IMR-90 (cell line): ENCODE measurements around the gene ATM. TPM values are rescaled to one million over a fixed set of nuclear protein-coding genes. Genes with fewer than 3 reads are reported as not detected.
"Not testable (repeated sequence)": the region's sequence is repeated elsewhere in the genome, so short reads cannot be mapped to it uniquely, and the experiment has no call there.

Experiments
- ATAC-seq: fragments of 200-7000 bp; cut with Tn5 transposase; 2 replicates; pipeline ENCODE4 v1.9.1; 2020; ENCODE audit warnings: low read depth, mild to moderate bottlenecking, moderate library complexity
- BruUV-seq: library from RNA; stranded (reverse); fragments of 400-500 nt; replicated peaks from 2 replicates; lab custom pipeline; 2021; lab: Mats Ljungman, UMichigan
- CTCF ChIA-PET: fragments of 300-600 bp; formaldehyde crosslinking; extraction: SDS; loops from one replicate; lab custom pipeline; 2021; ENCODE audit warnings: antibody characterized with exemption; lab: Yijun Ruan, JAX
- POLR2A ChIA-PET: fragments of 300-600 bp; sonication (Branson Sonifier 250); formaldehyde crosslinking; loops from one replicate; lab custom pipeline; 2022; ENCODE audit warnings: antibody characterized with exemption; ENCODE audit not compliant: unreplicated experiment; lab: Charles Lee
- DNase-seq: peaks from one replicate; pipeline ENCODE4 v3.0.0; 2013
- H2AFZ ChIP-seq: replicated peaks from 2 replicates; pipeline ENCODE3; 2013; ENCODE audit warnings: low read length, mild to moderate bottlenecking; ENCODE audit not compliant: poor library complexity
- H2AK5ac ChIP-seq: 2 replicates; pipeline ENCODE4 v1.6.1; 2013; ENCODE audit warnings: low read depth, low read length, inconsistent platforms
- H2AK9ac ChIP-seq: replicated peaks from 2 replicates; pipeline ENCODE3; 2013; ENCODE audit warnings: mild to moderate bottlenecking, low read depth, low read length, moderate library complexity; ENCODE audit not compliant: poor library complexity
- H2BK120ac ChIP-seq: 2 replicates; pipeline ENCODE4 v1.6.1; 2013; ENCODE audit warnings: low read depth, low read length, inconsistent platforms
- H2BK15ac ChIP-seq: 3 replicates; pipeline ENCODE4 v1.6.1; 2013; ENCODE audit warnings: low read depth, low read length, inconsistent platforms
- H2BK20ac ChIP-seq: 2 replicates; pipeline ENCODE4 v1.6.1; 2013; ENCODE audit warnings: low read depth, mild to moderate bottlenecking, inconsistent platforms, low read length, moderate library complexity
- H2BK5ac ChIP-seq: 2 replicates; pipeline ENCODE4 v1.6.1; 2013; ENCODE audit warnings: mild to moderate bottlenecking, low read depth, low read length, inconsistent platforms; ENCODE audit not compliant: poor library complexity, severe bottlenecking
- H3K14ac ChIP-seq: replicated peaks from 2 replicates; pipeline ENCODE4 v1.6.1; 2013; ENCODE audit warnings: low read depth, low read length, inconsistent platforms
- H3K18ac ChIP-seq: 2 replicates; pipeline ENCODE4 v1.6.1; 2013; ENCODE audit warnings: low read depth, low read length, control low read depth
- H3K23ac ChIP-seq: 2 replicates; pipeline ENCODE4 v1.6.1; 2013; ENCODE audit warnings: low read depth, low read length, inconsistent platforms
- H3K27ac ChIP-seq: 2 replicates; pipeline ENCODE4 v1.5.1; 2013; ENCODE audit warnings: mild to moderate bottlenecking, control low read depth, low read length; ENCODE audit not compliant: insufficient read depth
- H3K27me3 ChIP-seq: 2 replicates; pipeline ENCODE4 v1.6.1; 2013; ENCODE audit warnings: low read length; ENCODE audit not compliant: control insufficient read depth, insufficient read depth
- H3K36me3 ChIP-seq: 2 replicates; pipeline ENCODE4 v1.6.1; 2013; ENCODE audit warnings: low read length, mixed read lengths; ENCODE audit not compliant: control insufficient read depth, insufficient read depth
- H3K4ac ChIP-seq: 2 replicates; pipeline ENCODE4 v1.6.1; 2013; ENCODE audit warnings: low read depth, low read length, inconsistent platforms
- H3K4me1 ChIP-seq: 2 replicates; pipeline ENCODE4 v1.6.1; 2013; ENCODE audit warnings: low read length, mixed read lengths; ENCODE audit not compliant: control insufficient read depth, insufficient read depth
- H3K4me2 ChIP-seq: 2 replicates; pipeline ENCODE4 v1.6.1; 2013; ENCODE audit warnings: low read depth, mild to moderate bottlenecking, control low read depth, low read length, moderate library complexity
- H3K4me3 ChIP-seq: 2 replicates; pipeline ENCODE4 v1.5.1; 2013; ENCODE audit warnings: low read depth, mild to moderate bottlenecking, control low read depth, low read length, moderate library complexity; ENCODE audit not compliant: insufficient read depth
- H3K56ac ChIP-seq: 2 replicates; pipeline ENCODE4 v1.6.1; 2013; ENCODE audit warnings: low read length, inconsistent platforms; ENCODE audit not compliant: insufficient read depth; ENCODE audit errors: extremely low read depth
- H3K79me1 ChIP-seq, 2 experiments: 2 replicates each; pipeline ENCODE4 v1.6.1; 2013; ENCODE audit warnings: low read length in 2 of 2, inconsistent platforms in 1 of 2, low read depth in 1 of 2
- H3K9ac ChIP-seq: 2 replicates; pipeline ENCODE4 v1.6.1; 2013; ENCODE audit warnings: low read depth, low read length, control low read depth
- H3K9me1 ChIP-seq: 2 replicates; pipeline ENCODE4 v1.6.1; 2013; ENCODE audit warnings: low read length, inconsistent platforms; ENCODE audit not compliant: insufficient read depth
- H3K9me3 ChIP-seq: 2 replicates; pipeline ENCODE4 v1.6.1; 2013; ENCODE audit warnings: low read length; ENCODE audit not compliant: control insufficient read depth, insufficient read depth
- H4K20me1 ChIP-seq: 2 replicates; pipeline ENCODE4 v1.6.1; 2013; ENCODE audit warnings: low read length, inconsistent platforms; ENCODE audit not compliant: insufficient read depth
- H4K5ac ChIP-seq: 2 replicates; pipeline ENCODE4 v1.6.1; 2013; ENCODE audit warnings: mild to moderate bottlenecking, low read depth, low read length, control low read depth
- H4K8ac ChIP-seq, 2 experiments: 2 replicates each; pipeline ENCODE4 v1.6.1; 2013; ENCODE audit warnings: low read depth in 2 of 2, low read length in 2 of 2, control low read depth in 1 of 2, inconsistent platforms in 1 of 2
- H4K91ac ChIP-seq: 2 replicates; pipeline ENCODE4 v1.6.1; 2013; ENCODE audit warnings: low read depth, low read length, inconsistent platforms; ENCODE audit not compliant: insufficient read depth
- CTCF ChIP-seq: conservative IDR thresholded peaks from 2 replicates; pipeline ENCODE4 v1.5.1; 2012; ENCODE audit warnings: mild to moderate bottlenecking, low read depth, low read length, improper control_type of control experiment
- FOS ChIP-seq: fragments of 150-350 bp; IDR thresholded peaks from 2 replicates; pipeline ENCODE4 v1.6.1; 2016; ENCODE audit warnings: low read depth, low read length
- MAFK ChIP-seq: IDR thresholded peaks from 2 replicates; pipeline ENCODE4 v1.6.1; 2012; ENCODE audit warnings: low read depth, low read length, improper control_type of control experiment
- NFE2L2 ChIP-seq: fragments of 150-350 bp; IDR thresholded peaks from 2 replicates; pipeline ENCODE4 v1.6.1; 2016; ENCODE audit warnings: low read depth, mild to moderate bottlenecking, low read length
- POLR2A ChIP-seq: IDR thresholded peaks from 2 replicates; pipeline ENCODE4 v1.6.1; 2012; ENCODE audit warnings: mild to moderate bottlenecking, low read depth, low read length
- RAD21 ChIP-seq: IDR thresholded peaks from 2 replicates; pipeline ENCODE4 v1.6.1; 2012; ENCODE audit warnings: low read length, improper control_type of control experiment
- WGBS, 2 experiments: methylation state at CpG; one replicate each; pipeline versions ENCODE4 v1.1.5 to v1.1.7; 2013; ENCODE audit warnings: missing lambda C conversion rate in 2 of 2; ENCODE audit not compliant: insufficient read length in 1 of 2; ENCODE audit errors: extremely low coverage in 2 of 2; 5-methylcytosine and 5-hydroxymethylcytosine counted together
- dilution Hi-C: fragments of 300-500 bp; cut with HindIII; formaldehyde crosslinking; loops from one replicate; pipeline ENCODE4 v1.14.3; 2018; ENCODE audit warnings: low sequenced_read_pairs; ENCODE audit not compliant: unreplicated experiment
- in situ Hi-C: fragments of 300-500 bp; cut with MboI; formaldehyde crosslinking; loops from 3 replicates; pipeline ENCODE4 v1.14.3; 2019; ENCODE audit warnings: low sequenced_read_pairs, inconsistent platforms, mixed read lengths
- intact Hi-C: fragments of 100-400 bp; cut with micrococcal nuclease; formaldehyde crosslinking; loops from 2 replicates; pipeline ENCODE4 v1.10.0; 2022
- polyA plus RNA-seq, 3 experiments: library from polyadenylated mRNA; depleted of rRNA; stranded (reverse); fragments of >200 nt; gene quantifications; 2 replicates each; pipeline ENCODE4 v1.2.3, GENCODE V29; 2012; ENCODE audit warnings: low replicate concordance in 1 of 3
- total RNA-seq: library from RNA; depleted of rRNA; stranded (reverse); fragments of >200 nt; gene quantifications from 2 replicates; pipeline ENCODE4 v1.2.3, GENCODE V29; 2012

The ATM gene
- total and polyA plus RNA-seq, 2 of the 4 experiments (the other 2 are of a cell fraction) = 18.1 to 30.6 TPM

GRCh38 chr11:108394744-108395284 is 171.9 kb downstream of the ATM start:
- no peak overlapping the region for H3K56ac ChIP-seq
- H2BK15ac ChIP-seq = no peak overlapping the region
- H3K4me2 ChIP-seq = no peak overlapping the region
- dilution Hi-C loops (no loop called here), intact Hi-C loops (no loop called here), in situ Hi-C loops (no loop called here)
- no peaks in the 10 kb centered on the region for H3K4me1 ChIP-seq
- no peak overlapping the region for H2BK5ac ChIP-seq
- no peak overlapping the region for H3K4me3 ChIP-seq
- no peak overlapping the region for H4K8ac ChIP-seq
- H3K9ac ChIP-seq = no peak overlapping the region
- TF ChIP-seq RAD21 = no peak
- TF ChIP-seq MAFK = no peak
- no peak for TF ChIP-seq CTCF
- no peak for TF ChIP-seq NFE2L2
- no peak for TF ChIP-seq FOS
- no peak for TF ChIP-seq POLR2A
- ChIA-PET CTCF (no interaction called here), POLR2A (no interaction called here)
- no peak overlapping the region for H2BK20ac ChIP-seq
- H2AK9ac ChIP-seq = no peak overlapping the region
- H4K20me1 ChIP-seq = no peaks in the 10 kb centered on the region
- H3K14ac ChIP-seq = no peak overlapping the region
- H3K23ac ChIP-seq = no peak overlapping the region
- no peak overlapping the region for H3K18ac ChIP-seq
- no peak overlapping the region for H2AFZ ChIP-seq
- H3K27me3 ChIP-seq = no peaks in the 10 kb centered on the region
- no peak overlapping the region for H4K5ac ChIP-seq
- H3K36me3 ChIP-seq = no peaks in the 10 kb centered on the region
- ATAC-seq = no peak
- H4K91ac ChIP-seq = no peak overlapping the region
- no peak overlapping the region for H3K4ac ChIP-seq
- DNase-seq = no peak
- no peaks in the 10 kb centered on the region for H3K79me1 ChIP-seq
- no peak overlapping the region for H2AK5ac ChIP-seq
- H2BK120ac ChIP-seq = no peak overlapping the region
- H3K27ac ChIP-seq = no peak overlapping the region
- H3K9me3 ChIP-seq = no peaks in the 10 kb centered on the region
- BruUV-seq = no TSS peak
- H3K9me1 ChIP-seq = no peaks in the 10 kb centered on the region
- WGBS, 2 experiments = no CpG with 5 or more reads among the region's 4 CpGs

DNA sequence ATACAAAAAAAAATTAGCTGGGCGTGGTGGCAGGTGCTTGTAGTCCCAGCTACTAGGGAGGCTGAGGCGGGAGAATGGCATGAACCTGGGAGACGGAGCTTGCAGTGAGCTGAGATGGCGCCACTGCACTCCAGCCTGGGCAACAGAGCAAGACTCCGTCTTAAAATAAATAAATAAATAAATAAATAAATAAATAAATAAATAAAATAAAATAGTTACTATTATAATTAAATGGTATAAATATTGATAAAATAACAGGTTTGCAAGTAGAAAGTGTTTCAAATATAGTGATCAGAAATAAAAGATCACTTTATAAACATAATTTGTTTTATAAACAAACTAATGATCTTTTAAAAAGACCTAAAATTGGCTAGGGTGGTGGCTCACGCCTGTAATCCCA is 173.8 kb downstream of the ATM start:
- intact Hi-C loops = not testable (repeated sequence)

More for the DNA sequence above, 173.8 kb downstream of the ATM start:
- BruUV-seq, H3K4me3 ChIP-seq, H3K79me1 ChIP-seq, H4K5ac ChIP-seq, H2BK120ac ChIP-seq, H3K23ac ChIP-seq, H2BK15ac ChIP-seq, dilution Hi-C loops, H4K8ac ChIP-seq, H3K4me1 ChIP-seq, H3K14ac ChIP-seq, H4K20me1 ChIP-seq, H2AK5ac ChIP-seq, H3K9me1 ChIP-seq, H3K4me2 ChIP-seq, H3K4ac ChIP-seq, H3K9me3 ChIP-seq, H2AFZ ChIP-seq, H2AK9ac ChIP-seq, ATAC-seq, H3K56ac ChIP-seq, H3K9ac ChIP-seq, in situ Hi-C loops, DNase-seq, H2BK20ac ChIP-seq, H3K27ac ChIP-seq, POLR2A ChIA-PET, H3K27me3 ChIP-seq, H2BK5ac ChIP-seq, H3K36me3 ChIP-seq, H3K18ac ChIP-seq, H4K91ac ChIP-seq: not testable (repeated sequence)
- CTCF ChIA-PET = interaction anchor here (0.9 kb wide), 1 partner anchor 32 kb away, joined by 3 read pairs; no protein-coding TSS in a partner anchor
- WGBS, 2 experiments = no CpG with 5 or more reads among the region's 6 CpGs
